Measurements from ENCODE around the gene ROR2.

ROR2 gene

GRCh38 chr9:91760906-91761305 is 189.1 kb downstream of the ROR2 start:
- ChIA-PET POLR2A (no interaction called here), CTCF (interaction anchor here (1.2 kb wide), 1 partner anchor 189 kb away, joined by 3 read pairs; no protein-coding TSS in a partner anchor)
- TF ChIP-seq FOXM1 (IDR thresholded peaks at IDR 0.05; ENCODE audit: borderline replicate concordance): no peak
- no peak for TF ChIP-seq L3MBTL2 (conservative IDR thresholded peaks at IDR 0.05)
- no peak for TF ChIP-seq FOXK2 (IDR thresholded peaks at IDR 0.05)
- TF ChIP-seq ARNT (IDR thresholded peaks at IDR 0.05): no peak
- TF ChIP-seq ZNF384 (IDR thresholded peaks at IDR 0.05): no peak
- TF ChIP-seq TARDBP (IDR thresholded peaks at IDR 0.05): no peak
- TF ChIP-seq PKNOX1 (IDR thresholded peaks at IDR 0.05): no peak
- TF ChIP-seq LEF1 (IDR thresholded peaks at IDR 0.05; ENCODE audit: borderline replicate concordance): no peak
- TF ChIP-seq SUZ12 (IDR thresholded peaks at IDR 0.05): no peak
- TF ChIP-seq SP1 (IDR thresholded peaks at IDR 0.05): no peak
- no peak for TF ChIP-seq FOXA1 (IDR thresholded peaks at IDR 0.05)
- no peak for DNase-seq (ENCODE audit: extremely low spot score)

- DNase-seq (ENCODE audit: extremely low spot score): peak; percentile 66
- TF ChIP-seq SUZ12 (IDR thresholded peaks at IDR 0.05) (no peak), PKNOX1 (IDR thresholded peaks at IDR 0.05) (no peak), FOXM1 (IDR thresholded peaks at IDR 0.05; ENCODE audit: borderline replicate concordance) (no peak), ARNT (IDR thresholded peaks at IDR 0.05) (no peak), HDGF (IDR thresholded peaks at IDR 0.05; ENCODE audit: borderline replicate concordance) (no peak), FOXK2 (IDR thresholded peaks at IDR 0.05) (no peak), TARDBP (IDR thresholded peaks at IDR 0.05) (no peak), CTBP1 (IDR thresholded peaks at IDR 0.05; ENCODE audit: borderline replicate concordance) (no peak), FOXA1 (IDR thresholded peaks at IDR 0.05) (no peak), ZNF384 (IDR thresholded peaks at IDR 0.05) (no peak), NFRKB (IDR thresholded peaks at IDR 0.05) (no peak), BHLHE40 (IDR thresholded peaks at IDR 0.05; ENCODE audit: borderline replicate concordance) (no peak), SP1 (IDR thresholded peaks at IDR 0.05) (no peak)
- ChIA-PET CTCF (interaction anchor here (0.6 to 2.3 kb wide), 10 partner anchors 12 to 392 kb away, joined by 3 to 11 read pairs (median 4); partner anchors contain the start of gene ROR2), POLR2A (interaction anchor here (1.0 kb wide), 2 partner anchors 187 to 191 kb away, joined by 3 to 5 read pairs; partner anchors contain the start of gene ROR2)
These were observed 191.5 kb downstream of the ROR2 start for GRCh38 chr9:91758491-91758981.

- CTCF ChIA-PET: interaction anchor here (1.0 to 2.3 kb wide), 8 partner anchors 11 to 221 kb away, joined by 3 to 11 read pairs (median 4); partner anchors contain the start of gene ROR2
- TF ChIP-seq ELF4 (IDR thresholded peaks at IDR 0.05): no peak
- no peak for TF ChIP-seq FOXK2 (IDR thresholded peaks at IDR 0.05)
- TF ChIP-seq ARNT (IDR thresholded peaks at IDR 0.05): no peak
- TF ChIP-seq SUZ12 (IDR thresholded peaks at IDR 0.05): no peak
- TF ChIP-seq PKNOX1 (IDR thresholded peaks at IDR 0.05): no peak
- no peak for TF ChIP-seq FOXM1 (IDR thresholded peaks at IDR 0.05; ENCODE audit: borderline replicate concordance)
- no peak for TF ChIP-seq FOXA1 (IDR thresholded peaks at IDR 0.05)
- TF ChIP-seq HDGF (IDR thresholded peaks at IDR 0.05; ENCODE audit: borderline replicate concordance): no peak
- no peak for TF ChIP-seq SP1 (IDR thresholded peaks at IDR 0.05)
- DNase-seq (ENCODE audit: extremely low spot score): no peak
- POLR2A ChIA-PET: interaction anchor here (1.0 kb wide), 2 partner anchors 188 to 192 kb away, joined by 3 to 5 read pairs; partner anchors contain the start of gene ROR2
These were observed 192.2 kb downstream of the ROR2 start for GRCh38 chr9:91757782-91758181.

- POLR2A ChIA-PET: no interaction called here
- CTCF ChIA-PET: interaction anchor here (0.6 kb wide), 1 partner anchor 216 kb away, joined by 4 read pairs; no protein-coding TSS in a partner anchor
- DNase-seq (ENCODE audit: extremely low spot score): no peak
- no peak for TF ChIP-seq SP1 (IDR thresholded peaks at IDR 0.05)
- no peak for TF ChIP-seq FOXM1 (IDR thresholded peaks at IDR 0.05; ENCODE audit: borderline replicate concordance)
- no peak for TF ChIP-seq FOXA1 (IDR thresholded peaks at IDR 0.05)
- no peak for TF ChIP-seq ELF4 (IDR thresholded peaks at IDR 0.05)
- TF ChIP-seq PKNOX1 (IDR thresholded peaks at IDR 0.05): no peak
- TF ChIP-seq NFRKB (IDR thresholded peaks at IDR 0.05): no peak
- TF ChIP-seq LEF1 (IDR thresholded peaks at IDR 0.05; ENCODE audit: borderline replicate concordance): no peak
- TF ChIP-seq BHLHE40 (IDR thresholded peaks at IDR 0.05; ENCODE audit: borderline replicate concordance): no peak
These were observed 193.6 kb downstream of the ROR2 start for GRCh38 chr9:91756510-91756780.

GRCh38 chr9:91755761-91756509 is 194.1 kb downstream of the ROR2 start:
- DNase-seq (ENCODE audit: extremely low spot score): no peak
- ChIA-PET CTCF (interaction anchor here (0.6 kb wide), 2 partner anchors 216 to 231 kb away, joined by 3 to 4 read pairs; no protein-coding TSS in a partner anchor), POLR2A (no interaction called here)
- no peak for TF ChIP-seq CTBP1 (IDR thresholded peaks at IDR 0.05; ENCODE audit: borderline replicate concordance)
- no peak for TF ChIP-seq FOXM1 (IDR thresholded peaks at IDR 0.05; ENCODE audit: borderline replicate concordance)
- no peak for TF ChIP-seq FOXA1 (IDR thresholded peaks at IDR 0.05)
- TF ChIP-seq ELF4 (IDR thresholded peaks at IDR 0.05): no peak
- TF ChIP-seq PKNOX1 (IDR thresholded peaks at IDR 0.05): no peak
- no peak for TF ChIP-seq LEF1 (IDR thresholded peaks at IDR 0.05; ENCODE audit: borderline replicate concordance)
- TF ChIP-seq ARNT (IDR thresholded peaks at IDR 0.05): no peak
- TF ChIP-seq FOXK2 (IDR thresholded peaks at IDR 0.05): no peak
- no peak for TF ChIP-seq SUZ12 (IDR thresholded peaks at IDR 0.05)
- TF ChIP-seq L3MBTL2 (conservative IDR thresholded peaks at IDR 0.05): no peak
- TF ChIP-seq SP1 (IDR thresholded peaks at IDR 0.05): no peak
- TF ChIP-seq ZNF384 (IDR thresholded peaks at IDR 0.05): no peak
- no peak for TF ChIP-seq HDGF (IDR thresholded peaks at IDR 0.05; ENCODE audit: borderline replicate concordance)
- no peak for TF ChIP-seq NFRKB (IDR thresholded peaks at IDR 0.05)
- no peak for TF ChIP-seq TARDBP (IDR thresholded peaks at IDR 0.05)

All from HEK293T (cell line).